OCI-LY1 (cell line): ENCODE results near the gene BRD1.
"Not testable (repeated sequence)": the region's sequence is repeated elsewhere in the genome, so short reads cannot be mapped to it uniquely, and the experiment has no call there.

ENCODE experiments used
- EZH2 ChIP-seq: fragments of 200-600 bp; sonication (generic), shearing (Covaris generic); IDR thresholded peaks from 2 replicates; pipeline ENCODE4 v1.8.0; 2017; ENCODE audit warnings: borderline replicate concordance, mixed run types, mild to moderate bottlenecking, antibody characterized with exemption, low read length, moderate library complexity, mixed read lengths
- TF ChIP-seq, protein P1 (sequence below): fragments of 200-600 bp; sonication (generic), shearing (Covaris generic); IDR thresholded peaks from 2 replicates; pipeline ENCODE4 v1.5.1; 2017; ENCODE audit warnings: mild to moderate bottlenecking, antibody characterized with exemption, low read length, moderate library complexity, mixed read lengths

- TF ChIP-seq, protein P1, sequence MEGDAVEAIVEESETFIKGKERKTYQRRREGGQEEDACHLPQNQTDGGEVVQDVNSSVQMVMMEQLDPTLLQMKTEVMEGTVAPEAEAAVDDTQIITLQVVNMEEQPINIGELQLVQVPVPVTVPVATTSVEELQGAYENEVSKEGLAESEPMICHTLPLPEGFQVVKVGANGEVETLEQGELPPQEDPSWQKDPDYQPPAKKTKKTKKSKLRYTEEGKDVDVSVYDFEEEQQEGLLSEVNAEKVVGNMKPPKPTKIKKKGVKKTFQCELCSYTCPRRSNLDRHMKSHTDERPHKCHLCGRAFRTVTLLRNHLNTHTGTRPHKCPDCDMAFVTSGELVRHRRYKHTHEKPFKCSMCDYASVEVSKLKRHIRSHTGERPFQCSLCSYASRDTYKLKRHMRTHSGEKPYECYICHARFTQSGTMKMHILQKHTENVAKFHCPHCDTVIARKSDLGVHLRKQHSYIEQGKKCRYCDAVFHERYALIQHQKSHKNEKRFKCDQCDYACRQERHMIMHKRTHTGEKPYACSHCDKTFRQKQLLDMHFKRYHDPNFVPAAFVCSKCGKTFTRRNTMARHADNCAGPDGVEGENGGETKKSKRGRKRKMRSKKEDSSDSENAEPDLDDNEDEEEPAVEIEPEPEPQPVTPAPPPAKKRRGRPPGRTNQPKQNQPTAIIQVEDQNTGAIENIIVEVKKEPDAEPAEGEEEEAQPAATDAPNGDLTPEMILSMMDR: not testable (repeated sequence)
- not testable (repeated sequence) for TF ChIP-seq EZH2
Measured at GRCh38 chr22:49821741-49822140, 5.9 kb downstream of the BRD1 start.
